HUDEP-2 (cell line): ENCODE data around the gene TTC23.
A peak's percentile ranks its signal among the peaks of the same experiment; 100 is the strongest.
"Not testable (repeated sequence)": the region's sequence is repeated elsewhere in the genome, so short reads cannot be mapped to it uniquely, and the experiment has no call there.

Experiments used
- DNase-seq, 76 experiments: peaks; one replicate each; lab custom pipeline; 2025; ENCODE audit not compliant: unreplicated experiment in 76 of 76; lab: John Stamatoyannopoulos, UW

TTC23 gene

DNA sequence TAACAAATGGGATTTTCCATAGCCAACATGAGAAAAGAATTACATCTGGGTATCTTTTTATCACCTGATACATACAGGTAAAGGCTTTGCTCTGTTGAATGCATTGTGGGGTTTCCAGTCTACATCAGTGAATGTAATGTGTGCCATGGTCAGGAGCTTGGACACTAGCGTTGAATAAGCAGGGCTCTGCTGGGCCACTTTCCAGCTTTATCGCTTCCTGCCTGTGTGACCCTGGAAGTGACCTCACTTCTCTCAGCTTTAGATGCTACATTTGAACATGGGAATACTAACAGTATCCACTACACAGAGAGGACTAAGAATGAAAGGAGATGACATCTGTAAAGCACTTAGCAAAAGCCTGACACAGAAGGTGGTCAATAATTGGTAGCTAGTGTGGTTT lies 40.1 kb downstream of the TTC23 start:
- no peak for DNase-seq

DNA sequence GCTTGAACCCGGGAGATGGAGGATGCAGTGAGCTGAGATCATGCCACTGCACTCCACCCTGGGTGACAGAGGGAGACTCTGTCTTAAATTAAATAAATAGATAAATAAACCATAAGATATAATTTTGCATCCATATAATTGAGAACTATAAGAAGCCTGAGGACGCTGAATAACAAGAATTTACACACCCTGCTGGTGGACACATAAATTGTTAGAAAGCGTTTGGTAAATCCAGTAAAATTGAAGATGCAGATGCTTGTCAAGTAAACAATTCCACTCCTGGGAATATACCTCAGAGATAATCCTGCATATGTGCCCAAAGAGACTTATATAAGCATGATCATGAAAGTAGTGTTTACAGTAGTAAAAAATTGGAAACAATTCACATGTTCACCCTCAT lies 41.7 kb downstream of the TTC23 start:
- DNase-seq, result no peak

DNA sequence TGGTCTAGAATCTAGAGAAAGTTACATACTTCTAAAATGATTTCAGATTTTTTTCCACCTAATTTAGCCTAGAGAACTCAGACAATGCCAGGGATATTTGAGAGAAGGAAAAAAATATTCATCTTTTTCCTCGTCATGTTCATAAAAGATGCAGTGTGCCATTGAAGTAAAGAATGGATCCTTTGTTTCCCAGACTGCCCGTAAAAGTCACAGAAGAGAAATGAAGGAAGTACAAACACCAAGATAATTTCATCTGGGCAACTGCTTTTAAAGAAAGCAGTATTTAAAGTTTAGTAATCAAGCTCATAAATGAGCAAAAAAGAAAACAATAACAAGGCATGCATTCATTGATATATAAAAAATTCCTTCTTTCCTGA lies 47.2 kb downstream of the TTC23 start:
- DNase-seq, result no peak

DNA sequence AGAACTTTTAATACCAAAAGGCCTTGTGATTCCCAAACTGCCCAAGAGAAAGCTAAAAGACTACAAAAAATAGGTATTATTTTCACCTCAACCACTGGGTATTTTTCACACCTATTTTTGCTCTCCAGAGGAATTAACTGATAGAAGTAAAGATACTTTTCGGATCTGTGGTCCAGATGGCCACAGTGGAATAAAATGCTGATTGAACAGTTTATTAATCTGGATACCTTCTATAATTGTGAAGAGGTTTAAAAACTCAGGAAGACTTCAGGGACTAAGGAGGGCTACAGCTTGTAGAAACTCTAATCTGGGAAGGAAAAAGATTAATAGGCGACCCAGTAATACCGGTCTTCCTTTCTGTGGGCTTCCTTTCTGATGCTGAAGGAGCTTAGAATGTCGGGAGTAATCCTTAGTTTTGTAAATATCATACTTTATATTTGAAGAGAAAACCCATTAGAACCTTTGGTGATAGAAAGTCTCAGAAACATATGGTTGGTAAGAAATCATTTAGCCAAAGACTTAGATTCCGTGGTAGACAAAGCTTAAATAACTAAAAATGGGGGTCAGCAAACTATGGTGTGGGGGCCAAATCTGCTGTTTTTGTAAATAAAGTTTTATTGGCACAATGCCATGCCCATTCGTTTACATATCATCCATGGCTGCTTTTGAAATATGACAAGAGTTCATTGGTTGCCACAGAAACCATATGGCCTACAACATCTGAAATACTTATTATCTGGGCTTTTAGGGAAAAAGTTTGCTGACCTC lies 47.8 kb downstream of the TTC23 start:
- DNase-seq, result no peak

DNA sequence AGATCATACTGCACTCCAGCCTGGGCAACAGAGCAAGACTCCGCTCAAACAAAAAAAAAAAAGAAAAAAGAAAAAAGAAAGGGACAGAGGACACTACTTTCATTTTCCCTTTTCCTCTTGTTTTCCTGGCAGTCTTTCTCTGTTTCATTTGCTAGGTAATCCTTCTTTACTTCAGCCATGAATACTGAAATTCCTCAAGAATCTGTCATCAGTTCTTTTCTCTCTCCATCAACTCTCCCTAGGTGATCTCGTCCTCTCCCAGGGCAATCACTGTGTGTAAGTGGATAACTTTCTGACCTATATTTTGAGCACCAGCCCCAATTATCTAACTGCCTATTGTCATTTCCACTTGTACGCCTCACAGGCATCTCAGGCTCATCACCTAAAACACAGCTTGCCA lies 51.5 kb downstream of the TTC23 start:
- no peak for DNase-seq

DNA sequence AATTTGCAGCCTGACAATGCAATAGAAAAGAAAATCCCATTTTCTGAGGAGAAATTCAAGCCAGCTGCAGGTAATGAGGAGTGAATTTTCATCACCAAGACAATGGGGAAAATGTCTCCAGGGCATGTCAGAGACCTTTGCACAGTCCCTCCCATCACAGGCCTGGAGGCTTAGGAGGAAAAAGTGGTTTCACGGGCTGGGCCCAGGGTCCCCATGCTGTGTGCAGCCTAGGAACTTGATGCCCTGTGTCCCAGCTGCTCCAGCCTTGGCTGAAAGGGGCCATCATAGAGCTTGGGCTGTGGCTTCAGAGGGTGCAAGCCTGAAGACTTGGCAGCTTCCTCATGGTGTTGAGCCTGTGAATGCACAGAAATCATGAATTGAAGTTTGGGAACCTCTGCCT lies 57.2 kb downstream of the TTC23 start:
- DNase-seq, result not testable (repeated sequence)

DNA sequence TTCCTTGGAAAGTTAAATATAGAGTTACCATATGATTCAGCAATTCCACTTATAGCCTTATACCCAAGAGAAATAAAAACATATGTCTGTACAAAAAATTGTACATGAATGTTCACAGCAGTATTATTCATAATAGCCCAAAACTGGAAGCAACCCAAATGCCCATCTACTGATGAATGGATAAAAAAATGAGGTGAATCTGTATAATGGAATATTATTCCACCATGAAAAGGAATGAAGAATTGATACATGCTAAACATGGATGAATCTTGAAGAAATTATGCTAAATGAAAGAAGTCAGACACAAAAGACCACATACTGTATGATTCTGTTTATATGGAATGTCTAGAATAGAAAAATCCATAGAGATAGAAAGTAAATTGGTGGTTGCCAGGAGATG lies 61.4 kb downstream of the TTC23 start:
- DNase-seq, result no peak

DNA sequence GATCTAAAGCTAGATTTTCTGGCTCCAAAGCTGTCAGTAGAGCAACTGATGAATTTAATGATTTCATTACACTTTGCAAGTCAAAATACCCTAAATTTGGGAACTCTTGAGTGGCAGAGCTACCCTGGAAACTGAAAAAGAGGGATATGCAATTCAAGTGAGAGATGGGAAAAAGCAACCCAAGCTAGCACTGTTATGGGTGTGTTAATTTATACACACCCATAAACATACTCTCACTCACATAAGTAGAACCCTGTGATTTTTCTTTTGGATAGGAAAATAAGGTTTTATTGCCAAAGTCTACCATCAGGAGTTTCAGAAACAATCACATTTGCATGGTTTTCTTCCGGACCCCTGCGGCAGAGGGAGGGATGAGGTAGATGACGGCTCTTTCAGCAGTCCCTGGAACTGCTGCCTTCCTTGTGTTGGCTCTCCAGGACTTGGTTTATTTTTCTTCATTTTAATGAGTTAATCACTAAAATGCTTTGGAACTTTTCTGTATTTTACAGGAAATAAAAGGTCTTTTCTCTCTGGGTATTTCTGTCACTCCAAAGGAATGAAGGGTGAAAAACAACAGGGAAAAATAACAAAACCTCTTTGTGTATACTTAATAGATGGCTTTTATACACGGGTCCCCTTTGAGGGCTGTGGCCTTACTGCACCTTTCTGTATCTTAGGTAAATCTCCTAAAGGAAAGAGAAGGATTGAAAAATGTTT lies 63.8 kb downstream of the TTC23 start:
- no peak for DNase-seq

DNA sequence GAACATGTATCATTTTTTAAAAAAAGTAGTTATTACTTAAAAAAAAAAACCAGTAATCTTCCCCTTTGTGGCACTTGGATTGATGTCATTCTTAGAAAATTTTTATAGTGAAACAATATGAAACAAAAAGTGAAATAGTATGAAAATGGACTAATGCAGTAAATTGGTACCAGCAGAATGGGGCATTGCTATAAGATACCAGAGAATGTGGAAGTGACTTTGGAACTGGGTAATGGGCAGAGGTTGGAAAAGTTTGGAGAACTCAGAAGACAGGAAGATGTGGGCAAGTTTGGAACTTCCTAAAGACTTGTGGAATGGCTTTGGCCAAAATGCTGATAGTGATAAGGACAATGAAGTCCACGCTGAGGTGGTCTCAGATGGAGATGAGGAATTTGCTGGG lies 66.6 kb downstream of the TTC23 start:
- DNase-seq, result no peak

DNA sequence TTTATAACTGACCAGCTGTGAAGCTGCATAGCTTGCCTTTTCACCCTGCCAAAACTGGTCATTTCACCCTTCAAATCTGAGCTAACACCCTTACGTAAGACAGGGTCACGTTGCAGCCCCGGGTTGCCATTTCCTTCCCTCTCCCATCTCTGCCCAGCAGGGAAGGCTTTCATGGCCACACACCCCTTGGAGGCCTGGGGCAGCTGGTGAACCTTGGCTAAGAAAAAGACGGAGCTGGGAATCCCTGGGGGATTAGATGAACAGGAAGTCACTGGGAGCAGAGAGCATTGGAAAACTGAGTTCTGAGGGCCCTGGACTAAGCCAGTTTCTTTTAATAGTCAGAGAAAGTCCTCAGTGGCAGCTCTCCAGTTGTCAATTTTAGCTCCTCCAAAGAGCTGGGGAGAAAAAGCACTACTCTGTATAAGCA lies 67.8 kb downstream of the TTC23 start:
- peak in 1 of 76 experiments; percentile 17 for DNase-seq

DNA sequence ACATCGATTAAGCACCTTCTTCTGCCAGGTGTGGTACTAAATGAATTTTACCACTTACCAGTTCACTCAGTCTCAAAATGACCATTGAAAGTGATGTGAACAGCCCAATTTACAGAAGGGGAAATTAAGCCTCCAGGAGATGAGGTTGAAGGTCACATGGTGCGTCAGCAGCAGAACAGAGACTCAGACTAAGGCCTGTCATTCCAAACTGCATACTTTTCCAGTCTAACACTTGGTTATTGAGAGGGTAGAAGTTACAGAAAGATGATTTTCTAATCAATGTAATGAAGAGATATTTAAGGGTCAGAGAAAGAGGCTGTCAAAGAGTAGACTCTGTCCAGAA lies 68.4 kb downstream of the TTC23 start:
- DNase-seq, result no peak

DNA sequence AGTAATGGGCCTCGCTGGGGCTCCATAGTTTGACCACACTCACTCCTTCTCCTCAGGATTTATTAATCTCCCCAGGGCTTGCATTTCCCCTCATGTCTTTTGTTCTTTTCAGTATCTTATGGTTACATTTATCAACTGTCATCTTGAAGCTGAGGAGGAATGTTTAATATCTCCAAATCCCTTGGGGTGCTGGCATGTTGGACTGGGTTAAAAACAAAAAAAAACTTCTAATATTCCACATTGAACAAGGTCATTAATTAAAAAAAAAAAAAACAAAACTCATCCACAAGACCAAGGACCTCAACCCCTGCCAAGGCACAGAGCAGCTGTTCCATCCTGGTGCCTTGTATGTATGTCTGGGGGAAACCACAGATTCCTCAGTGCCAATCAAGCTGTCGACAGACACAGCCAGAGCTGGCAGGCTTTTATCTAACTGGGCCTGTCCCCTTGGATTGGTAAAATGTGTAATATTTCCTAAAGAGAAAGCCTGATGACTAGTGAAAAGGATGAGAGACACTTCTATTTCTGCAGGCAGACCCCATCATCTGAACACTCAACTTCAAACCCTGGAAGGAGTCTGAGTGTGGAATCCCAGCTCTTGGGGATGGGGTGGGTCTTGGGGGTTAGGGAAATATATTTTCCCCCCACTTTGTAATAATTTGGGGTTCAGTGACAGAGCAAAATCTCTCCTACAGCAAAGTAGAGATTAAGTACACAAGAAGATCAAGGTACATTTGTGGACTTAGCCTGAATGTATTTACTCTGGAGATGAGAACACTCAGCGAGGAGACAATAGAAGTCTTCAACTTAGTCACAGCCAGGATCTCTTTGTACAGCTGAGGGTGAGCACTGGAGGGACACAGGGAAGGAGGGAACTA lies 69.1 kb downstream of the TTC23 start:
- no peak for DNase-seq

DNA sequence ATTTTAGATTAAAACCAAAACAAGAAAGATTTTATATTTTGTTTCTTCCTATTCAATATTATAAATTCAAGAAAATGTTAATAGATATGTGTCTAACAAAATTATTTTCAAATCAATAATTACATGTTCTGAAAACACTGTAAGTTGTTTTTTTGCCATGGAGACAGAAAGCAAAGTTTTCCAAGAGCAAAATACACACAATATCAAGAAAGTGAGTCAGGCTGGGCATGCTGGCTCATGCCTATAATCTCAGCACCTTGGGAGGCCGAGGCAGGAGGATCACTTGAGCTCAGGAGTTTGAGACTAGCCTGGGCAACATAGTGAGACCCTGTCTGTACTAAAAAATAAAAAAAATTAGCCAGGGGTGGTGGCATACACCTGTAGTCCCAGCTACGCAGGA lies 71.7 kb downstream of the TTC23 start:
- DNase-seq, result no peak

DNA sequence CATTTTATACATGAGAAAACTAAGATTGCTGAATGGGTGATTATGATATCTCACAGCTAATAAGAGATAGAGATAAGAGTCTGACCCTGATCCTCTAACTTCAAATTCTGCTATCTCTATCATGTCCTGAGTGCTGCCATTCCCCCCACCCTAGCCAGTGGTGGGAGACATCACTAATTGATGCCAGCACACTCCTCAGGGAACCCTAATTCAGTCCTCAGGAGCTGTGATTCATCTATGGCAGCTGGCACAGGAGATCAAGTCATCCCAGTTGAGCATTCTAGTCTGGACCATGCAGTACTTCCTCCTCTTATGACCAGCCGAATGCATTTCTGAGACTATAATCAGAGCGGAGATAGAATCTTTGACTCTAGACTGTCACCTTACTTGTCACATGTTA lies 72.6 kb downstream of the TTC23 start:
- no peak for DNase-seq

DNA sequence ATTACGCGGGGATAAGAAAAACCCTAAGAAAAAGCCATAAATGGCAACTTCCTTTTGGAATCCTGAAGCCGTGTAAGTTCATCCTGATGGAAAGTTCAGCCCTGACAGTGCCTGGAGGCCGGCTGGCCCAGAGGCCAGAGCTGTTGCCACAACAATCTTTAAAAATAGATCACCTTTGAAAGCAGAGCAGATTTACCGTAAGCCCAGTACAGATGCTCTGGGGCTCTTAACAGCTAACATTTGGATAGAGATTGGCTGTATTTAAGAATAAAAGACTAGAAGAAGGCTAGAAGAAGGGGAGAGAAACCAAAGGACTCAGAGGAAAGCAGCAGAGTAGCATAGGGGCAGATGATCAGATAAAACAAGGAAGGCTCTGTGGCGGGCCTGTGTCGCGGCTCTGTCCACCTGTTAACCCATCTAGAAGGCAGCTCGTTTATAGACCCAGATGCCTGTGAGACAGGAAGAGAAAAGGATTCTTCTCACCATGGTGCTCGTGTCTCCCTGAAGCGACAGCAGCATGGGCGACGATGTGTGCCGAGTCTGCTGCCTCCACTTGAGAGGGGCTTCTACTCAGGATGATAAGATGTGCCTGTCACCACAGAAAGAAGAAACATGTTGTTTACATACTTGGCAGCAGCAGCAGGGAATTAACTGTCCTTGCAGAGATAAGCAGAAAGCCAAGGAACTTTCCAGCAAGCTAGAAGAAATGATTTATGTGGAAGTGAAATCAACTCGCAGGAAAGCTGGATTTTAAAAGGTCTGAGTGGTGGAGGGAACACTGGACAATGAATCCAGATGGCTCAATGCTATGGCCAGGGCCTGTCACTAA lies 74.6 kb downstream of the TTC23 start:
- no peak for DNase-seq

DNA sequence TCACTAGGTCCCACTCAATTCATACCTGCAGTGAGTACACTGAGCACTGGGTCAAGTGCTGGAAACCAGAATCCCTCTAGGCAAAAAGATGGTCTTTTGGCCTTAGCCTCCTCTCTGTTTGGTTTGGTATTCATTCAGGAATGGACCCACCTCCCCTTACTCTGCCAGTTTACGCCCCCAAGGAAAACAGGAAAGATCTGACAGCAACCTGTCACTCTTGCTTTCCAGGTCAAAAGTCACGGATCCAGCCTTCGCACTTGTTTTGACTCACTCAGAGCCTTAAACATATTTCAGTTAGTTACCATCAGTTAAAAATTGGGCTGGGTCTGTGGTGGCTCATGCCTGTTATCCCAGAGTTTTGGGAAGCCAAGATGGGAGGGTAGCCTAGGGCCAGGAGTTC lies 76.4 kb downstream of the TTC23 start:
- no peak for DNase-seq

DNA sequence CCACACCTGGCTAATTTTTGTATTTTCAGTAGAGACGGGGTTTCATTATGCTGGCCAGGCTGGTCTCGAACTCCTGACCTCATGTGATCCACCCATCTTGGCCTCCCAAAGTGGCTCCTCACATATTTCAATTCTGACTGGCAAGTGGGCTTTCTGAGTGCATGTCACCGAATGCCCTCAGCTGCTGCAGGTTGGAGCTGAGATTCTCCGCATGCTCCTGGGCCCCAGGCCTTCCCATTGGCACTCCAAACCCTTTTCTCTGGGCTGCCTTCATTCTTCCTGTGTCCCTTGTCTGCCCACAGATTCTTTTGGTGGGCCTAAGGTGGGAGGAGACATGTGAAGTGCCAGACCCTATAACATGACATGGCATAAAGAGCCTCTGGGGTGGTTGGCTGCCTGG lies 77.2 kb downstream of the TTC23 start:
- no peak for DNase-seq

DNA sequence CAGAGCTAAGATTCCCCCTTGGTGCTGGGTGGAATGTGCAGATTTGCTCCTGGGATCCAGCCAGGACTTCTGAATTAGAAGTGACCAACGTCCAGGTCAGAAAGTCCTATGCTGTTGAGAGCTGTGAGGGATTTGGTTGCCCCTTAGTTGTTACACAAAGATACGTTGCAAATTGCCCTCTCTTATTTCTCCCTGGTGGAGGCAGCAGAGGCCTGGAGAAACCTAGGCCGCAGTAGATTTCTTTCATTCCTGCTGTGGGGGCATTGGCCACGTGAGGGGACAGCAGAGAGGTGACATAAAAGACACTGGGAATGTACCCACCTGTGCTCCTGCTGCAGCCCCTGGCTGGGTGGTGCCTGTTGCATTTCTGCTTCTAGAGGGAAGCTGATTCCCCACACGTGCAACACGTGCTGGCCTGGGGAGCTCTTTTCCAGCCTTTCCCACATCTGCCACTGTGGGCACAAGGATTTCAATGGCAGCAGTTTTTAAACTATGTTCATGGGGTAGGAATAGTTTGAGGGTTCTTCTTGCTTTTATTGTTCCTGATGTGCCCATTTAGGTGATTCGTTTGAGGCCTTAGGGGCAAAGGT lies 78.8 kb downstream of the TTC23 start:
- no peak for DNase-seq

DNA sequence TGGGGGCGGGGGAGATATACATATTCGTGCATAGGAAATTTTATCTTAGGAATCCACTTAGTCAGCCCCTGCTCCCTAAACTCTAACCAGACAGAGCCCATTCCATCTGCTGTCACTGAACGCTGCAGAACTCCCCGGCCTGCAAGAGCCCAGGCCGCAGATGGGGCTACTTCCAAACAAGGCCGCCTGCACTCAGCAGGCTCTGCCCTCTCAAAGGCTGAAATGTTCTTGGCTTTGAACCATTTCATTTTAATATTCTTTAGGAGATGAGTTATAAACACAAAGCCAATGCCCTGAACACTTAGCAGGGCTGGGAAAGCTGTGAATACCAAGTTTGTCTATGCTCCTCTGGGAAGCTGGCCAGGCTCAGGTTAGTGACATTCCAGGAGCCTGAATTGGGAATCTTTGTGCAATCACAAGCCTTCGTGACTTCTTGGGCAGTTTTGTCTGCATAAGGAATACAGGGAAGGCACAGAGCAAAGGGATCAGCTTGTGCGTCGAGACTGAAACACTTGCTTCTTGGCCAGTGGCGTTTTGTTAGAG lies 79.5 kb downstream of the TTC23 start:
- DNase-seq, result no peak
